Central memory CD4-positive, alpha-beta T cell (primary cell): ENCODE measurements around the gene ACBD4.
"Not testable (repeated sequence)": the region's sequence is repeated elsewhere in the genome, so short reads cannot be mapped to it uniquely, and the experiment has no call there.

Source experiments
- DNase-seq: peaks from one replicate; pipeline ENCODE4 v3.0.0; 2022

Gene ACBD4

DNA sequence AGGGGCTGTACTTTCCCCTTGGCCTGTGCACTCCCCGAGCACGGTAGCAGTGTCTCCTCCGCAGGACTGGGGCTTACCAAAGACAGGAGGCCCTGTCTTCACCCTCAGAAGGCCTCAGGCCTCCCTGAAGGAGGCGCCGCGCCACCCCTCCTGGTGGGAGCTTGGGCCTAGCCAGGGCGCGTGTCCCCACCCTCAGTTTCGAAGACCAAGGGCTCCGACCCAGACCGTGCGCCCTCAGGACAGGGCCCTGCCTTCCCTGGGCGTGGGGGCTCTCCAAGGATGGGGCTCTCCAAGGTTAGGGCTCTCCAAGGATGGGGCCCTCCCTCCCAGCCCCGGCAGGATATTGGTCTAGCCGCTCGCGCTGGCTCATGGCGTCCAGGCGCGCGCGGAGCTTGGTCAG is 14.9 kb upstream of the ACBD4 start:
- no peak for DNase-seq

DNA sequence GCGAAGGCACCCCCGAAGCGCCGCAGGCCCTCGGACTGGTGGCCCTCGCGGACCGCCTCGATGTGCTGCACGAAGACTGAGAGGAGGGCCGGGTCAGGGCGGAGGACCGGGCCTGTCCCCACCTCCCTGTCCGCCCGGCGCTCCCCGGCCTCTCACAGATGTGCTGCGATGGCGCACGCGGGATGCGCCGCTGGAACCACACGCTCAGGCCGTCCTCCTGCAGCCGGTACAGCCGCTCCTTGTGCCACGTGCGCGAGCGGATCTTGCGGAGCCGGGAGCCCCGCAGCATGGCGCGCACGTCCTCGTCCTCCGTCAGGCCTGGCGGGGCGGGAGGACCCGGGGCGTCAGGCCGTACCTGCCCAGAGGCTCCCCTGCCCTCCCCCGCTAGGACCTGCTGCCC is 14.4 kb upstream of the ACBD4 start:
- no peak for DNase-seq

DNA sequence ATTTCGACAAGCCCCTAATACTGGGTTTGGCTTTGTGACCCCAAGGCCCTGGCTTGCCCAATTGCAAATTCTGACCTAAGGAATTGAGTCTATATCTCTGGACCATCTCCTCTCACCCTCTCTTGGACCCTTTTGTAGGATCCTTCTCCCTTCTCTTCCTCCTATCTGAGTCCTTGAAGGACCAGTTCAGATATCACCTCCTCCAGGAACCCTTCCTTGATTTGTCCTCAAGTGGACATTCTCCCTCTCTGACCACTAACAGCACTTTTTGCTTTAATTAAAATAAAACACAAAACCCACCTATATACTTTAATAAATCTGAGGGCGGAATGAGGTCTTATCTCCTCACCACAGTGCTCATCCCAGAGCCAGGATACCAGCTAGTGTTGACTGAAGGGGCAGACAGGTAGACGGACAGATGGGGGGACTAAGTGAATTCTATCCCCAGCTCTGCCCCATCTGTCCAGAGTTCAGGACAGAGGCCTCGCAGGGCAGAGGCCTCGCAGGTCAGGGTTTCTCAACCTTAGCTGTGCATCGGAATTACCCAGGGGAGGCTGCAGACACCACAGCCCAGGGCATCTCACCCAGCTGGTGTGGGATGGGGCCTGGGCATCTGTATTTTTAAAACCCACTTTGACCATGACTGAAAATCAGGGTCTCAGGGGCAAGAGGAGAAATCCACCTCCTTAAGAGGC is 12.3 kb upstream of the ACBD4 start:
- no peak for DNase-seq

DNA sequence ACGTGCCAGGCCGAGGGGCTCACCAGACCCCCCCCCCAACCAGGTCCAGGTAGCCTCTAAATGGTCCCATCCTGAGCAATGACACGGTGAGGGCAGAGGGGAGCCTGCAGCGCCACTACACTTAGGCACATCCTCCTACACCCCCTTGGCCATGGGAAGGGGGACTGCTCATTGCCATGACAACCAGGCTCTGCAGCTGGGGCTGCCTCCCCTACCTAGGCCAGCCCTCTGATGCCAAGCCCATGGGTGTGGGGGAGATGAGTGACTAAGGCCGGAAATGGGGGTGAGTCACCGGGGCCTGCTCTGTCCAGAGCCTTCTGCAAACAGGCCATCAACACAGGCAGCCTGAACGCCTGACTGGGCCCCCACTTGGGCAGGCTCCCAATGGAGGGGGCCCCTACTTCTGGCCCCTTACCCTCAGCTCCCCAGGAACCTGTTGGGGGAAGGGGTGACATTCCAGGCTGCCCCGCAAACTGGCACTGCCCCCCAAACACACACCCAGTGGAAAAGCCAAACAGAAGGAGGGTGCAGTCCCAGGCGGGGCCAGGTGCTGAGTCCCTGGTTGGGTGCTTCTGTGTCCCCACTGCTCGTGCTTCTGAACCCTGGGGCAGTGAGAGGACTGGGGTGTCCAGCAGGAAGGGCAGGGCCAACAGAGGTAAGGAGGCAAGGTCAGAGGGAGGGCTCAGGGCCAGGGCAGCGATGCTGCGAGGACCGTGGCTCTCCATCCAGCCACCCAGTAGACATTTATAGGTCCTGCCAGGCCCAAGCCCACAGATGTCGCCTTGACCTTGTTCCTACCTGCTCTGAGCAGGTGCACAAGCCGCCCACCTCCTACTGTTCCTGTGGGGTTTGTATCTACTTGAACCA is 11.3 kb upstream of the ACBD4 start:
- DNase-seq, result no peak

DNA sequence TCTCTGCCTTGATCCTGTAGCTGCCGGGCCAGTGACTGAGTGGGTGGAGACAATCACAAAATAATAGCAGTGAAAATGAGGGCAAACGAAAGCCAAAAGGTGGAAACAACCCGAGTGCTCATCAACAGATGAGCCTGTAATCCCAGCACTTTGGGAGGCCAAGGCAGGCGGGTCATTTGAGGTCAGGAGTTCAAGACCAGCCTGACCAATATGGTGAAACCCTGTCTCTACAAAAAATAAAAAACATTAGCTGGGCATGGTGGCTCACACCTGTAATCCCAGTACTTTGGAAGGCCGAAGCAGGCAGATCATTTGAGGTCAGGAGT is 10.7 kb upstream of the ACBD4 start:
- DNase-seq, result not testable (repeated sequence)

DNA sequence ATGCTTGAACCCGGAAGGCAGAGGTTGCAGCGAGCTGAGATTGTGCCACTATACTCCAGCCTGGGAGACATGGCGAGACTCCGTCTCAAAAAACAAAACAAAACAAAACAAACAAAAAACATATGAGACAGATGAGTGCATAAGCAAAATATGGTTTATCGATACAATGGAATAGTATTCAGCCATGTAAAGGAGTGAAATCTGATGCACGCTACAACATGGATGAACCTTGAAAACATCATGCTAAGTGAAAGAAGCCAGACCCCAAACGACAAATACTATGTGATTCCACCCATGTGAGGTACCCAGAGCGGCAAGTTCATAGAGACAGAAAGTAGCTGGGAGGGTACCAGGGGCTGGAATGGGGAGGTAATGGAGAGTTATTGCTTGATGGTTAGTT is 10.0 kb upstream of the ACBD4 start:
- DNase-seq, result no peak

DNA sequence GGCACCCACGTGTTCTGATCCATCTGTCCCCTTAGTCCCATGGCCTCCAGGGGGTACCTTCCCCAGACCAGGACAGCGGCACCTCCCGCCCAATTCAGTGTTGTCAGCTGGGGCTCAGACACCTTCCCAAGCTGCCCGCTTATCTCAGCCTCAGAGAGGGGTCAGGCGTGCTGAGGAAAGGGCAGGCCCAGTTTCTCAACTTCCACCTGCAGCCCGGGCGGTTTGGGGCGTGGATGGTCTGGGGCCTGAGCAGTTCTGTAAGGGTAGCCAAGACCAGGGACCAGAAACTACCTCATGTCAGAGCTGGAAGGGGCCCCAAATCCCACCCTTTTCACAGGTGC is 8.3 kb upstream of the ACBD4 start:
- DNase-seq, result no peak

DNA sequence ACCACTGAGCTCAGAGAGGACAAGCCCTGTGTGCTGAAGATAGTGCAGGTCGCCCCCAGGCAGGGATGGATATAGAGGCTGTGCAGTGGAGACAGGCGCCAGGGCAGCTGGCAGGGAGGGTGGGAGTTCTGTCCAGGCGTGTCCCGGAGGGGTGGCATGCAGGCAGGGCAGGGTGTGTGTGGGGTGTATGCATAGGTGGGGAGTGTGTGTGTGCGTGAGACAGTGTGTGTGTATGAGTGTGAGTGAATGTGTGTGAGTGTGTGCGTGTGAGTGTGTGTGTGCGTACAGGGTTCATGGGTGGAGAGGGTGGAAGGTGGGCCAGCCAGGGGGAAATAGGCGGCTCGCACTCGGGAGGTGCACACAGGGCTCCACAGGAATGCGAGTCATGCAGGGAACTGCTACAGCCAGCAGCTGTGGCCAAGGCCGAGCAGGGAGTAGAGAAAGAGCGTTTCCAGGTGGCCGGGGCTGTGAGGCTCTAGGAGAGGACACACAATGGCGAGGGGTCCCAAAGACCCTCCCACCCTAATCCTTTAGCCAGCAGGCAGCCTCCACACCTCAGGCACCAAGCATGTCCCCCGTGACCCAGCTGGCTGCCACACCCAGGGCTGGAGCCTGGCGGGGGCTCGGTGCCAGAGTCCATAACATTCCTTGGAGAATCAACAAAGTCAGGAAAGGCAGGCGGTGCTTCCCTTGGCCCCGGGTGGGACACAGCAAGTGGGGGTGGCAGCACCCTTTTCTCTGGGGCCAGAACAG is 7.8 kb upstream of the ACBD4 start:
- DNase-seq, result no peak

DNA sequence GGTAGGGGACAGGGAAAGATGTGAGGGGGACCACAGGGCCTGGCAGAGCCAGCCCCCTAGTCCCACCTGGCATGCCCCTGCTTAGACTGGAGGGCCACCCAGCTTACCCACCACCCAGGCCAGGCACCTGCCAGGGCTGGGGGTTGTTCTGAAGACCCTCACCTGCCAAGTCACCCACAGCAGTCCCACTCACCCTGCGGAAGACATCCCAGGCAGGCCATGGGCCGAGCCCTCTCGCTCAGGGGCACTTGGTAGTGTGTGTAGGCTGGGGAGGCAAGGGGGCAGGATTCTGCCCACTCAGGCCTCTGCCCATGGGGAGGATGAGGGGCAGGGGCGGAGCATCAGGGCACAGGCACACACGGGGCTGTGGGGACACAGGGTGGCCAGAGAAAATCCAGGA is 7.2 kb upstream of the ACBD4 start:
- DNase-seq, result no peak

DNA sequence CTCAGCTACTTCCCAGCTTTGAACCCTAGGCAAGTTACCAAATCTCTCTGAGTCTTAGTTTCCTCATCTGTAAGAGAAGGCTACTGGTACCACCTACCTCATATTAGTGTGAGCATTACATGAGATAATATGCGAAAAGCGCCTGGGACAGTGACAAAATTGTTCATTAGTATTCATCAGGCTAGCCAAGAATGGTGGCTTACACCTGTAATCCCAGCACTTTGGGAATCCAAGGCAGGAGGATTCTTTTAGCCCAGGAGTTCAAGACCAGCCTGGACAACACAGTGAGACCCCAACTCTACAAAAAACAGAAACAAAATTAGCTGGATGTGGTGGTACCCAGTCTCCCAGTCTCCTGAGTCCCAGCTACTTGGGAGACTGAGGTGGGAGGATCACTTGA is 6.5 kb upstream of the ACBD4 start:
- no peak for DNase-seq

DNA sequence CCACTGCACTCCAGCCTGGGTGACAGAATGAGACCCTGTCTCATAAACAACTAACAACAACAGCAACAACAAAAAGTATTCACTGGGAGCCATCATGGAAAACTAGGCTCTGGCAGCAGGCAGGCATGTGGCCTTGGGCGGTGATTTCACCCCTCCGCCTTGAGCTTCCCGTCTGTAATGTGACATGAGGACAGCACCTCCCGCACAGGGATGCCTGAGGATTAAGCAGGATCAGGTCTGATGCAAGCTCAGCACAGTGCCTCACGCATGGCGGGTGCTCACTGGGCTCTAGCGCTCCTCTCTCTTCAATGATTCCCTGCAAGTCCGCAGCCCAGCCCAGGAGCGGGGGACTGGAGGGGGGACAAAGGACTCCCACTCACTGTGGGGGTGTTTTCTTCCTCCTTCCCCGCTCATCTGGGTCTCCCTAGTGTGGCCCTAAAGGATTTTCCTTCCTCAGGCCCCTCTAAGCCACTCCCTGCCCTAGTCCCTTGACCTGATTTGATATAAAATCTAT is 6.0 kb upstream of the ACBD4 start:
- DNase-seq, result no peak

DNA sequence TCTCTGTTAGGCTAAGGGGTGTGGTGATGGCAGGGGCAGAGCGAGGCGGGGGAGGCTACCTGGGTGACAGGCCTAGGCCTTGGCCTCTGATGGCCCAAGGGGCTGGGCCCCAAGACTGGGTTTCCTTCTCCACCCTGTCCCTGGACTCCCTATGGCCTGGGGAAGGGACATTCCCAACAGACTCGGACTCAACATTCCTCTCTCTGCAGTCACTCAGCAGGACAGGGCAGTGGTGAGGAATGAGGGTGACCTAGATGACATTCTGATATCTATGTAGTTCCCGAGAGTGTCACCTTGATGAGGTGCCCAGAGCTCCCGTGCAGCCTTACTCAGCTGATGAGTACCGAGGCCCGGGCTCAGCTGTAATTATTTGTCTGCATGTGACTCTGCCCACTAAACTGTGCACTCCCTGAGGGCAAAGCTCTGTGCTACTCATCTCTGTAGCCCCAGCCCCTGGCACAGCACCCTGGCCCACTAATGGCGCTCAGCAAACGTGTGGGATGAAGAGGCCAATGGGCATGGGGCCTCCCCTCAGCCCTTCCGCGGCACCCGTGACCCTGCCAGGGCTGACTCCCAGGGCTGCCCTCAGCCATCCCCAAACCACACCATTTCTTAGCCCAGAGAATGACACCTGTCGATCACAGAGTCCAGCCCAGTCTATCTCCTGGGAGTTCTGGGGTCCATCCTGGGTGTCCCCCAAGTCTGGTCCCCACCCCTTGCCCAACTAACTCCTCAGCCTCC is 5.4 kb upstream of the ACBD4 start:
- DNase-seq, result no peak

DNA sequence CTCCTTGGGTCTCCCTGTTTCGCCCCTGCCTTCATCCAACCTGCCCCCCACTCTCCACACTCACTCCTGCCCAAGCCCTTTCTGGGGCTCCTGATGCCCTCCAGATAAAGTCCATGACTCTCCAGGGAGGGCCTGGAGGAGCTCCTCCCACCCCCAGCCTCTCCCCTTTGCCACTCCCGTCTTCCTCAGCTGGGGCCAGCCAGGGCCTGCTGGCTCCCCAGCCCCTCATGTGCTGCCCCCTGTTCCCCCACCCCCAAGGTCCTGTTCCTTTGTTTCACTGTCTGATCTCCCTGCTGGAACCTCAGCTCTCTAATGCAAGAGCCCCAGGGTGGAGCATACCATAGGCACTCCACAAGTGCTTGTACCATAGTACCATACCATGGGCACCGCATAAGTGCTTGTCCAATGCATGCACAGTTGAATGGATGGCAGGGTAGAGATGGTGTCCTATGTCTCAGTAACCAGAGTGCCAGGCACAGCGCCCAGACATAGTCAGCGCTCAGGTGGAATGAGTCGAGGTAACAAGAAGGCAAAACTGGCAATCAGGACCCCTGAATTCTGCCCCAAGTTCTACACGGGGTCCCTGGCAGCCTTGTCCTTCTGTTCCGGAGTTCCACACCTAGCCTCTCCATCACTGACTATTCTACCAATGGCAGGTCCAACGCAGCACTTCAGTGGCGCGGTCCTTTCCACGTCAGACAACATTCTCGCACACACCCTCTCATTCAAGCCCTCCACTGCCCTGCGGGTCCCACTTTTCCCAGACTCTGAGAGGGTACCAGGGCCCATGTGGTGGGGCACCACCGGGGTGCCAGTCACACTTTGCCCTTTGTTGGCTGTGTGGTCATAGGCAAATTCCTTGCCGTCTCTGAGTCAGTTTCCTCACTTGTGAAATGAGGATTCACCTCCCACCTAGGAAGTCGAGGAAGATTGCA is 4.5 kb upstream of the ACBD4 start:
- DNase-seq, result no peak

DNA sequence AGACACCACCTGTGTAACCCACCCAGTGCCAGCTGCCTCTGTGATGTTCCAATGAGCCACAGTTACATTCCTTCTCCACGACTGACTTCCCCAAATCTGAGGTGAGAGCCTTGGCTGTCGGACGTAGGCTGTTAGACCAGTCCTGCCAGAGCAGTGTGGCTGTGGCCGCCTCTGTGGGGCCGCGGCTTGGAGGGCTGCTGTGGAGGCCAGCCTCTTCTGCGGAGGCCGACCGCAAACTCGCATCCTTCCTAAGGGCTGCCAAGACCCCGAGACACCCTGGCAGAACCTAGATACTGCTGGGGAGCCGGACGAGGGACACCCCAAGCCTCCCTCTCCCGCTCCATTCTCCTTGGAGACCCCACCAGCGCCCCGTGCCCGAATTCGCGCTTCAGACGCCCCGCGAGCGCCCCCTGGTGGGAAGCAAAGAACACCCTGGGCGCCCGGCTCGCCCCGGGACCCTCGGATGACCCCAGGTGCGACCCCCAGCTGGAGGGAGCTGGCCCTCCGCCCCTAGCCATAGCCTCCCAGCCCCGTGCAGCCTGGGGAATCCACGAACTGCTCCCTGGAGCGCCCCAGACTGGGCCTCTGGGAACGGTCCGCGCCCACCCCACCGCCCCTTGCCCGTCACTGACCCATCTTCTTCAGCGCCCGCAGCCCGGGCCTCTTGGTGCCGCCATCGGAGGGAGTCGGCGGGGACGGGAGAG is 3.7 kb upstream of the ACBD4 start:
- DNase-seq, result peak; percentile 26

DNA sequence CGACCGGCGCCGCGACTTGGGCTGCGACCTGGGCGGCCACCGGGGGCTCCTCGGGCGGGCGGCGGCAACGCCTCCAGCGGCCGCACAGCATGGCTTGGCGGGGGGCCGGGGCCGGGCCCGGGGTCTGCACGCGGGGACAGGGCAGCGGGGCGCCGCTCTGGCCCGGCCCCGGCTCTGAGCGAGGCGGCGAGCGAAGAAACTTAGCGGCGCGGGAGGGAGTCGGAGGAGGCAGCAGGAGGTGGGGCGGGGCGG is 3.2 kb upstream of the ACBD4 start, which contains the start of gene PLCD3:
TSS of gene PLCD3 (minus strand) at position 196 of the 252 bp plus-strand sequence. CDS start at position 91, 105 bp downstream.
- no peak for DNase-seq

DNA sequence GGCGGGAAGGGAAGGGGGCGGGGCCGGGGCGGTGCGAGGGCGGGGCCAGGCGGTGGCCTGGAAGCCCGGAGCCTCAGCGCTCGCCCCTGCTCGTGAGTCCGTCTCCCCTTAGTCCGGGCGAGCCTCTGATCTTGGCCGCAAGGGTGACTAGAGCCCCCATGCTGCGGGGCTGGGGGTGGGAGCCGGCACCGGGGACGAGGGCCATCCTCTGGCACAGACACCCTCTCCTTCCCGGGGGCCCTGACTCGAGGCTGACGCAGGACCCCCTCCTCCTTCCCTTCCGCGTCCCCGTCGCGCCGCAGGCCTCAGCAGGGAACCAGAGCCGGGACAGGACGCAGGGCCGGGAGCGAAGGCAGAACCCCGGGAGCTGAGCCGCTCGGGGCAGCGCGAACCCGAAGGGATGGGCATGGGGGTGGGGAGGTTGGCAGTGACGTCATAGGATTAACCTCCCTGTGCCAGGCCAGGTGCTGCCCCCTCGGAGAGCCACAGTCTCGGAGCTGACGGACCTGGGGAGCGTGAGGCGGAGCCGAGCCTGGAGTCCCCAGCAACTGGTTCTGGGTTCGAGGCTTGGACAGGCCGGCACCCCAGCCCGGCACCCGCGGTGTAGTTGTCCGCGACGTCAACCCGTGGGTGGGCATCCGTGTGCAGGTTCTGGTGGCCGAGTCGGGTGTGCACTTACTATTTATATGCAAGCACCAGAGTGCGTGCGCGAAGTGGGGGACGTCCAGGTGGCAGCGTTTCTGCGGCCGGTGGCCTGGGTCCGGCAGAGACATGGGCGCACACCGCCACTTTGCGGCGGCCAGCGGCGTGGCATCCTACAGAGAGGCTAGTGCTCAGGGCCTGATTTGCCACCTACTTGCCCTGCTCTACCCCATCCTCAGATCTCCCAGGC is 2.7 kb upstream of the ACBD4 start:
- peak; percentile 67 for DNase-seq

DNA sequence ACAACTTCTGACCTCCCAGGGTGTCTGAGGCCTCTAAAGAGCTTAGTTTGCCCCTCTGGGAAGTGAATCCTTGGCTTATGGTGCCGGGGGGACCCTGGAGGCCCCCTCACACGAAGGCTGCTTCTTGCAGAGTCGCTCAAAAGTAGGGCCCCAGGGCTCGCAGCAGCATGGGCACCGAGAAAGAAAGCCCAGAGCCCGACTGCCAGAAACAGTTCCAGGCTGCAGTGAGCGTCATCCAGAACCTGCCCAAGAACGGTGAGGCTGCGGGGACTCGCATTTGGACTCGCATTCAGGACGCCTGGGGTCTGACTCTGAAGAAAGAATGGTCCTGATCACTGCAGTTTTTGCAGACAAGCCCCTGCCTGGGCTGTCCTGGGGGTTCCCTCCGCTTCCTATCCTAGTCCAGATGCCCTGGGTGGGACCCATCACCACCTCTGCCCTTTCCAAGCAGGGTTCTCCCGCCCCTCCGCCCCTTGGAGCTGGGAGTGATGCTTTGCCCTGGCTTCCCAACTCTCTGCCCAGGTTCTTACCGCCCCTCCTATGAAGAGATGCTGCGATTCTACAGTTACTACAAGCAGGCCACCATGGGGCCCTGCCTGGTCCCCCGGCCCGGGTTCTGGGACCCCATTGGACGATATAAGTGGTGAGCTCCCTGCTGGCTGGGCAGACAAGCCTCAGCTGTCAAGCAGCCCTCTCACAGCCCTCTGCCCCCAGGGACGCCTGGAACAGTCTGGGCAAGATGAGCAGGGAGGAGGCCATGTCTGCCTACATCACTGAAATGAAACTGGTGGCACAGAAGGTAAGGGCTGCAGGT is 698 bp downstream of the ACBD4 start:
- no peak for DNase-seq

DNA sequence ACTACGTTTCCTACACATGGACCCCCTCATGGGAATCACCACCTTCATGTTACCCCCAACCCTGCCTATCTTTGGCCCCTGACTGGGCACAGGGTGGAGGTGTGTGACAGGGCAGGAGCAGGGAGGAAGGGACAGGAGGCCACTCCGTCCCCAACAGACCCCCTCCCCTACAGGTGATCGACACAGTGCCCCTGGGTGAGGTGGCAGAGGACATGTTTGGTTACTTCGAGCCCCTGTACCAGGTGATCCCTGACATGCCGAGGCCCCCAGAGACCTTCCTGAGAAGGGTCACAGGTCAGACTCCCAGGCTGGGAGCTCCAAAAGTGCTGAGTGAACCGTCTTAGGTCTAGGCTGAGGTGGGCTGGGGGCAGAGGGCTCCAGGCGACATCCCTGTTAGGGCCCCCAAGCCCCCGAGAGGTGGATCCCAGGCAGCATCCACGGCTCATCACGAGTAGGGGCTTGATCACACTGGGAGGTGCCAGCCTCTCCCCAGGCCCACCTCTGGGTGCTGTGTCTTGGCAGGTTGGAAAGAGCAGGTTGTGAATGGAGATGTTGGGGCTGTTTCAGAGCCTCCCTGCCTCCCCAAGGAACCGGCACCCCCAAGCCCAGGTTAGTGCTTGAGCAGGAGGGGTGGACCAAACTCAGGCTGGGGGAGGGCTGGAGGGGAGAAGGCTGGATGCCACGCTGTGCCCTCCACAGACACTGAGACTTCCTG is 1.5 kb downstream of the ACBD4 start:
- DNase-seq, result no peak
